Fibroblast of lung (primary cell): ENCODE measurements around the gene CALN1. TPM values are rescaled to one million over a fixed set of nuclear protein-coding genes. Genes with fewer than 3 reads are reported as not detected.

ENCODE experiments used
- DNase-seq, 2 donors: peaks; one replicate each; pipeline versions ENCODE4 v3.0.0 to v3.0.0-alpha.2; 2010; ENCODE audit warnings: low read depth in 2 of 2
- H2AFZ ChIP-seq: 2 replicates; pipeline ENCODE4 v1.5.1; 2012; ENCODE audit warnings: low read length, control low read depth, inconsistent platforms
- H3K27ac ChIP-seq: 2 replicates; pipeline ENCODE4 v1.5.1; 2011; ENCODE audit warnings: low read length, control low read depth; ENCODE audit not compliant: insufficient read depth
- H3K27me3 ChIP-seq: 2 replicates; pipeline ENCODE4 v1.5.1; 2011; ENCODE audit warnings: mild to moderate bottlenecking, low read length; ENCODE audit not compliant: control insufficient read depth, insufficient read depth
- H3K36me3 ChIP-seq: 2 replicates; pipeline ENCODE4 v1.5.1; 2011; ENCODE audit warnings: low read length; ENCODE audit not compliant: control insufficient read depth, insufficient read depth
- H3K4me1 ChIP-seq: 2 replicates; pipeline ENCODE4 v1.5.1; 2011; ENCODE audit warnings: low read length; ENCODE audit not compliant: control insufficient read depth, insufficient read depth; ENCODE audit errors: extremely low read depth
- H3K4me2 ChIP-seq: 2 replicates; pipeline ENCODE4 v1.5.1; 2011; ENCODE audit warnings: low read length, control low read depth; ENCODE audit not compliant: insufficient read depth; ENCODE audit errors: extremely low read depth
- H3K4me3 ChIP-seq, 4 experiments: fragments of 200-600 bp in 1 of 4; sonication (generic) in 1 of 4; replicated peaks in 1 of 4; 2 replicates each; pipeline ENCODE4 v1.5.1; 2011 to 2016; ENCODE audit warnings: low read length in 4 of 4, low read depth in 3 of 4, mild to moderate bottlenecking in 3 of 4, control low read depth in 2 of 4, inconsistent platforms in 1 of 4, mixed read lengths in 1 of 4; ENCODE audit not compliant: insufficient read depth in 1 of 4; ENCODE audit errors: control extremely low read depth in 1 of 4
- H3K79me2 ChIP-seq: 2 replicates; pipeline ENCODE4 v1.5.1; 2012; ENCODE audit warnings: mild to moderate bottlenecking, low read length, inconsistent platforms; ENCODE audit not compliant: control insufficient read depth, insufficient read depth
- H3K9ac ChIP-seq: 2 replicates; pipeline ENCODE4 v1.5.1; 2011; ENCODE audit warnings: mild to moderate bottlenecking, low read length, control low read depth; ENCODE audit not compliant: insufficient read depth
- H3K9me3 ChIP-seq: 2 replicates; pipeline ENCODE4 v1.5.1; 2012; ENCODE audit warnings: low read depth, low read length; ENCODE audit not compliant: control insufficient read depth, insufficient read depth
- H4K20me1 ChIP-seq: 2 replicates; pipeline ENCODE4 v1.5.1; 2011; ENCODE audit warnings: low read length; ENCODE audit not compliant: control insufficient read depth, insufficient read depth; ENCODE audit errors: extremely low read depth
- EZH2 ChIP-seq: IDR thresholded peaks from 2 replicates; pipeline ENCODE4 v1.5.1; 2012; ENCODE audit warnings: low read length, control low read depth, mild to moderate bottlenecking; ENCODE audit errors: missing control alignments
- polyA plus RNA-seq, 2 donors: library from polyadenylated mRNA; depleted of rRNA in 1 of 2; stranded (reverse) in 1 of 2; unstranded in 1 of 2; fragments of >200 nt; gene quantifications; 2 replicates each; pipeline ENCODE4 v1.2.1, GENCODE V29; 2011 to 2012; ENCODE audit warnings: missing spikeins in 1 of 2
- total RNA-seq: library from RNA; depleted of rRNA; stranded (reverse); fragments of >200 nt; gene quantifications from 2 replicates; pipeline ENCODE4 v1.2.1, GENCODE V29; 2014
- TF ChIP-seq, protein P1 (sequence below), 2 donors: IDR thresholded peaks in 1 of 2; conservative IDR thresholded peaks in 1 of 2; 1 replicate in 1 of 2; 2 replicates in 1 of 2; pipeline ENCODE4 v1.5.1; 2011 to 2012; ENCODE audit warnings: low read length in 2 of 2, control low read depth in 1 of 2, inconsistent platforms in 1 of 2, low read depth in 1 of 2, mild to moderate bottlenecking in 1 of 2

Gene CALN1
- total and polyA plus RNA-seq, 2 donors (not counting 1 experiment from before 2014, with no cell fraction given): not detected

DNA sequence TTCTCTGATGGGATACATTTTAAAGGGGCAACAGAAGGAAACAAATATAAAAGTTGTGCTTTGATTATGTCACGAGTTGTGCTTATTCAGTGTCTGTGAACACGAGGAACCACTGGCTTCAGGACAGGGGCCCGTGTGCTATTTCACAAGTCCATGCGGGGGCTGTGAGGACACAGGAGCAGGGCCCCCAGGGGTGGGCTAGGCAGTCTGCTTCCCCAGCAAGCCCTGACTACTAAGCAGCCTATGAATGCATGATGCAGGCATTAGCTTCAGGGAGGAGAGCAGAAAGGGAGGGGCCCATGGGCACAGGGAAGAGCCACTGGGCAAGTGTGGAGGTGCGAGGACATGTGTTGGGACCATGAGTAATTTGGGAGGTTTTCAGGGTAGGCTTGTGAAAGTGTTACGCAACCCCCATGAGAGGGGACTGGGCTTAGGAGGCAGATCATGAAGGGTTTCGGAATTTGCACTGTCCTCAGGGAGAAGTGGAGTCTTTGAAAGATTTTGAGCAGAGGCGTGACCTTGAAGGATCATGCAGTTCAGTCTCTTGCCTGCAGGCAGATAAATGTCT is 424.9 kb downstream of the CALN1 start:
- H3K27ac ChIP-seq: no peak overlapping the region
- no peaks in the 10 kb centered on the region for H3K36me3 ChIP-seq
- H3K9ac ChIP-seq: no peak overlapping the region
- no peak overlapping the region for H3K4me3 ChIP-seq
- H3K4me1 ChIP-seq: no peaks in the 10 kb centered on the region
- TF ChIP-seq EZH2: no peak
- TF ChIP-seq, protein P1, sequence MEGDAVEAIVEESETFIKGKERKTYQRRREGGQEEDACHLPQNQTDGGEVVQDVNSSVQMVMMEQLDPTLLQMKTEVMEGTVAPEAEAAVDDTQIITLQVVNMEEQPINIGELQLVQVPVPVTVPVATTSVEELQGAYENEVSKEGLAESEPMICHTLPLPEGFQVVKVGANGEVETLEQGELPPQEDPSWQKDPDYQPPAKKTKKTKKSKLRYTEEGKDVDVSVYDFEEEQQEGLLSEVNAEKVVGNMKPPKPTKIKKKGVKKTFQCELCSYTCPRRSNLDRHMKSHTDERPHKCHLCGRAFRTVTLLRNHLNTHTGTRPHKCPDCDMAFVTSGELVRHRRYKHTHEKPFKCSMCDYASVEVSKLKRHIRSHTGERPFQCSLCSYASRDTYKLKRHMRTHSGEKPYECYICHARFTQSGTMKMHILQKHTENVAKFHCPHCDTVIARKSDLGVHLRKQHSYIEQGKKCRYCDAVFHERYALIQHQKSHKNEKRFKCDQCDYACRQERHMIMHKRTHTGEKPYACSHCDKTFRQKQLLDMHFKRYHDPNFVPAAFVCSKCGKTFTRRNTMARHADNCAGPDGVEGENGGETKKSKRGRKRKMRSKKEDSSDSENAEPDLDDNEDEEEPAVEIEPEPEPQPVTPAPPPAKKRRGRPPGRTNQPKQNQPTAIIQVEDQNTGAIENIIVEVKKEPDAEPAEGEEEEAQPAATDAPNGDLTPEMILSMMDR (conservative IDR thresholded peaks at IDR 0.05 in 1 of 2, IDR thresholded peaks at IDR 0.05 in 1 of 2; ENCODE audit: low read depth in 1 of 2, low read length in 2 of 2): no peak
- no peaks in the 10 kb centered on the region for H4K20me1 ChIP-seq
- DNase-seq: no peak
- H3K9me3 ChIP-seq: no peaks in the 10 kb centered on the region
- no peak overlapping the region for H3K4me2 ChIP-seq
- H3K79me2 ChIP-seq: no peaks in the 10 kb centered on the region
- H3K27me3 ChIP-seq: no peaks in the 10 kb centered on the region
- no peak overlapping the region for H2AFZ ChIP-seq

DNA sequence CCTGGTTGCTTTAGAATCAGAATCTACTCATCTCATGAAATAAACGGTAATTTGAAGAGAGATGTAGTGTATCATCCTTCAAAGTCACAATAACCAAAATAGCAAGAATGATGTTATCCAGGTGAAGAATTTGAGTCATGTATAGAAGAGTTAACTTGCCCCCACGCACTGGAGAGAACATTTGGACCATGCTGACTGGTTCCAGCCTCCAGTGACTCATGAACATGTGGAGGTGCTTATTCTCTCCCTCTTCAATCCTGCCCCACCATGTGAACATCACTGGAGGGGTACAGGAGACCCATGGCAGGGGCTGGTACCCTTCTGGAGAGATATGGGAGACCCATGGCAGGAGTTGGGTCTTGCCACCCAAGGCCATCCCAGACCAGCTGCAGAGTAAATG is 427.8 kb downstream of the CALN1 start:
- Histone ChIP-seq H3K79me2 (no peaks in the 10 kb centered on the region), H3K9me3 (no peaks in the 10 kb centered on the region), H3K4me1 (no peaks in the 10 kb centered on the region), H2AFZ (no peak overlapping the region), H3K9ac (no peak overlapping the region), H3K27ac (no peak overlapping the region), H3K36me3 (no peaks in the 10 kb centered on the region), H3K27me3 (no peaks in the 10 kb centered on the region), H3K4me2 (no peak overlapping the region), H3K4me3 (no peak overlapping the region), H4K20me1 (no peaks in the 10 kb centered on the region)
- DNase-seq: no peak
- TF ChIP-seq, protein P1 (conservative IDR thresholded peaks at IDR 0.05 in 1 of 2, IDR thresholded peaks at IDR 0.05 in 1 of 2; ENCODE audit: low read depth in 1 of 2, low read length in 2 of 2): no peak
- TF ChIP-seq EZH2: no peak

DNA sequence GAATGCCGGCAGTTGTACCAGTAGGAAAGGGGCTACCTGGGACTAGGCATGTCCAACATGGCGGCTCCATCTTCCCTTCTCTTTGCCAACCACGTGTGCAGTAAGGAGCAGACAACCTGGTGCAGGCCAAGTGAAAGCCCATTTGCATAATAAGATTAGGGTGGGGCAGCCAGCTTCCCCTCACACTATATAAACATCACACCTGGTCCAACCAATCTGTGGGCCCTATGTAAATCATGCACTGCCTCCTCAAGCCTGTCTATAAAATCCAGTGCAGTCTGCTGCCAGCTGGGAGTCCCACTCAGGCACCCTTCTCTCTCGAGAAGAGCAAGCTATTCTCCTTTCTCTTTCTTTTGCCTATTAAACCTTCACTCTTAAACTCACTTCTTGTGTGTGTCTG is 429.3 kb downstream of the CALN1 start:
- Histone ChIP-seq H3K4me3 (no peak overlapping the region), H3K27ac (no peak overlapping the region), H3K27me3 (no peaks in the 10 kb centered on the region), H3K9ac (no peak overlapping the region), H3K36me3 (no peaks in the 10 kb centered on the region), H3K79me2 (no peaks in the 10 kb centered on the region), H3K9me3 (no peaks in the 10 kb centered on the region), H3K4me1 (no peaks in the 10 kb centered on the region), H4K20me1 (no peaks in the 10 kb centered on the region), H3K4me2 (no peak overlapping the region), H2AFZ (no peak overlapping the region)
- no peak for TF ChIP-seq EZH2
- TF ChIP-seq, protein P1 (conservative IDR thresholded peaks at IDR 0.05 in 1 of 2, IDR thresholded peaks at IDR 0.05 in 1 of 2; ENCODE audit: low read depth in 1 of 2, low read length in 2 of 2): no peak
- no peak for DNase-seq
